Neutrophil (primary cell): ENCODE measurements around the gene CDK5.

ENCODE experiments used
- H3K27ac ChIP-seq: fragments of 200-600 bp; sonication (generic); 2 replicates; pipeline ENCODE4 v1.5.1; 2016; ENCODE audit warnings: mild to moderate bottlenecking, moderate library complexity
- H3K27me3 ChIP-seq: fragments of 200-600 bp; sonication (generic); 2 replicates; pipeline ENCODE4 v1.6.0; 2016; ENCODE audit warnings: mild to moderate bottlenecking
- H3K36me3 ChIP-seq: fragments of 200-600 bp; sonication (generic); 2 replicates; pipeline ENCODE4 v1.5.1; 2017
- H3K4me1 ChIP-seq, 2 experiments: fragments of 200-600 bp in 1 of 2; sonication (generic) in 1 of 2; 1 replicate in 1 of 2; 2 replicates in 1 of 2; pipeline versions ENCODE4 v1.5.1 to v1.6.1; 2013 to 2016; ENCODE audit warnings: low read depth in 1 of 2, low read length in 1 of 2, mild to moderate bottlenecking in 1 of 2, moderate library complexity in 1 of 2; ENCODE audit not compliant: control insufficient read depth in 1 of 2, insufficient read depth in 1 of 2
- H3K4me3 ChIP-seq, 2 experiments: fragments of 200-600 bp in 1 of 2; sonication (generic) in 1 of 2; 1 replicate in 1 of 2; 2 replicates in 1 of 2; pipeline ENCODE4 v1.5.1; 2013 to 2016; ENCODE audit warnings: low read depth in 1 of 2, low read length in 1 of 2, mild to moderate bottlenecking in 1 of 2, moderate library complexity in 1 of 2
- H3K9me3 ChIP-seq: fragments of 200-600 bp; sonication (generic); 2 replicates; pipeline ENCODE4 v1.5.1; 2016
- CTCF ChIP-seq: fragments of 200-600 bp; sonication (generic); IDR thresholded peaks from 2 replicates; pipeline ENCODE4 v1.5.1; 2016; ENCODE audit warnings: antibody characterized with exemption

Gene CDK5

GRCh38 chr7:151068069-151068773, 10.5 kb upstream of the CDK5 start:
- Histone ChIP-seq H3K36me3 (peaks cover 93% of the 10 kb centered on the region), H3K4me3 (no peak overlapping the region), H3K9me3 (no peaks in the 10 kb centered on the region), H3K4me1 (no peaks in the 10 kb centered on the region), H3K27ac (no peak overlapping the region), H3K27me3 (no peaks in the 10 kb centered on the region)
- no peak for TF ChIP-seq CTCF

GRCh38 chr7:151066273-151066974, 8.7 kb upstream of the CDK5 start:
- no peaks in the 10 kb centered on the region for H3K27me3 ChIP-seq
- peaks cover 75% of the 10 kb centered on the region for H3K36me3 ChIP-seq
- H3K4me3 ChIP-seq: no peak overlapping the region
- no peak for TF ChIP-seq CTCF
- H3K4me1 ChIP-seq: no peaks in the 10 kb centered on the region
- H3K9me3 ChIP-seq: no peaks in the 10 kb centered on the region
- no peak overlapping the region for H3K27ac ChIP-seq

- no peaks in the 10 kb centered on the region for H3K27me3 ChIP-seq
- H3K4me1 ChIP-seq: peaks cover 3 to 6% of the 10 kb centered on the region in 2 experiments
- no peaks in the 10 kb centered on the region for H3K9me3 ChIP-seq
- H3K27ac ChIP-seq: no peak overlapping the region
- no peak for TF ChIP-seq CTCF
- no peak overlapping the region for H3K4me3 ChIP-seq
- peaks cover 66% of the 10 kb centered on the region for H3K36me3 ChIP-seq
Observed at GRCh38 chr7:151065516-151065915, 7.8 kb upstream of the CDK5 start.

- H3K36me3 ChIP-seq: peaks cover 61% of the 10 kb centered on the region
- H3K27ac ChIP-seq: no peak overlapping the region
- no peak for TF ChIP-seq CTCF
- no peaks in the 10 kb centered on the region for H3K27me3 ChIP-seq
- H3K4me3 ChIP-seq: no peak overlapping the region
- peaks cover 8 to 11% of the 10 kb centered on the region in 2 experiments for H3K4me1 ChIP-seq
- no peaks in the 10 kb centered on the region for H3K9me3 ChIP-seq
Observed at GRCh38 chr7:151064993-151065392, 7.3 kb upstream of the CDK5 start.

GRCh38 chr7:151064454-151064853, 6.8 kb upstream of the CDK5 start:
- TF ChIP-seq CTCF: no peak
- Histone ChIP-seq H3K36me3 (peaks cover 55% of the 10 kb centered on the region), H3K27ac (no peak overlapping the region), H3K9me3 (no peaks in the 10 kb centered on the region), H3K4me3 (no peak overlapping the region), H3K27me3 (no peaks in the 10 kb centered on the region), H3K4me1 (peaks cover 12 to 14% of the 10 kb centered on the region in 2 experiments)
